ENCODE data around the gene TNXB. TPM values are rescaled to one million over a fixed set of nuclear protein-coding genes. Genes with fewer than 3 reads are reported as not detected.

TNXB gene
- total and polyA plus RNA-seq, 2 of the 4 experiments (the other 2 are of a cell fraction), result 0.05 TPM; not detected in 1

DNA sequence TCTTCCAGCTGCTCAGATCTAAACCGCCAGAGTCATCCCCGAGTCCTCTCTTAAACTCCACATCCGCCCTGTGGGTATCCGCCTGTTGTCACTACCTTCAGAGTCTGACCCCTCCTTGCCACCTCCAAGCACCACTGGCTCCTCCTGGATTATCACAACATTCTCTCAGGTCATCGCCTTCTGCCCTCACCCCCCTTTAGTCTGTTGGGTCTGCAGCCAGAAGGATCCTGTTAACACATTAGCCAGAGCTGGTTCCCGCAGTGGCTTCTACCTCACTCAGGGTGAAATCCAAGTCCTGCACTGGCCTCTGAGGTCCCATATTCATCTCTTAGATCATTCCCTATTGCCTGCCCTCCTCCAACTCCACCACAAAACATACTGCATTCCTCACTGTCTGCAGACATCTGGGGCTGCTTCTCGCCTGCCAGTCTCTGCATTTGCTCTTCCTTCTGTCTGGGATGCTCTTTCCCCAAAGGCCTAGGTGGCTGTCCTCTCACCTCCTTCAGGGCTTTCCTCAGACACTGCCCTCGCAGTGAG, 34.1 kb downstream of the TNXB start:
- Histone ChIP-seq H3K27ac (ENCODE audit: insufficient read depth, low read length) (no peak overlapping the region), H3K36me3 (ENCODE audit: control insufficient read depth, insufficient read depth, low read length) (no peaks in the 10 kb centered on the region), H2AK9ac (replicated peaks; ENCODE audit: low read depth, low read length, poor library complexity) (no peak overlapping the region), H3K79me1 (ENCODE audit: low read depth in 1 of 2, low read length in 2 of 2) (no peaks in the 10 kb centered on the region), H2BK5ac (ENCODE audit: low read depth, low read length, poor library complexity, severe bottlenecking) (no peak overlapping the region), H3K56ac (ENCODE audit: extremely low read depth, insufficient read depth, low read length) (no peak overlapping the region), H3K4me1 (ENCODE audit: control insufficient read depth, insufficient read depth, low read length) (peaks cover 16% of the 10 kb centered on the region), H3K4me2 (ENCODE audit: low read depth, low read length) (no peak overlapping the region), H3K9me1 (ENCODE audit: insufficient read depth, low read length) (peaks cover 11% of the 10 kb centered on the region; the same call in 1 of the 2 replicates), H4K91ac (ENCODE audit: insufficient read depth, low read depth, low read length) (peak overlapping the region; percentile 18; the same call in 1 of the 2 replicates), H3K4me3 (ENCODE audit: insufficient read depth, low read depth, low read length) (no peak overlapping the region), H4K5ac (ENCODE audit: low read depth, low read length) (no peak overlapping the region), H2AFZ (replicated peaks; ENCODE audit: low read length, poor library complexity) (no peak overlapping the region), H3K23ac (ENCODE audit: low read depth, low read length) (peak overlapping the region; percentile 4; the same call in 1 of the 2 replicates), H2BK20ac (ENCODE audit: low read depth, low read length) (peak overlapping the region; percentile 50; the same call in 1 of the 2 replicates), H2AK5ac (ENCODE audit: low read depth, low read length) (peak overlapping the region; percentile 42; the same call in 1 of the 2 replicates), H3K4ac (ENCODE audit: low read depth, low read length) (no peak overlapping the region), H4K8ac (ENCODE audit: low read depth in 2 of 2, low read length in 2 of 2) (no peak overlapping the region), H3K14ac (replicated peaks; ENCODE audit: low read depth, low read length) (peak overlapping the region; percentile 55; the same call in 1 of the 2 replicates), H4K20me1 (ENCODE audit: insufficient read depth, low read length) (peaks cover 5% of the 10 kb centered on the region; the same call in 1 of the 2 replicates), H3K18ac (ENCODE audit: low read depth, low read length) (no peak overlapping the region), H2BK120ac (ENCODE audit: low read depth, low read length) (no peak overlapping the region), H3K9me3 (ENCODE audit: control insufficient read depth, insufficient read depth, low read length) (no peaks in the 10 kb centered on the region), H3K27me3 (ENCODE audit: control insufficient read depth, insufficient read depth, low read length) (peaks cover 9% of the 10 kb centered on the region), H2BK15ac (ENCODE audit: low read depth, low read length) (peak overlapping the region; percentile 14; the same call in 1 of the 3 replicates), H3K9ac (ENCODE audit: low read depth, low read length) (no peak overlapping the region)
- TF ChIP-seq, protein P1, sequence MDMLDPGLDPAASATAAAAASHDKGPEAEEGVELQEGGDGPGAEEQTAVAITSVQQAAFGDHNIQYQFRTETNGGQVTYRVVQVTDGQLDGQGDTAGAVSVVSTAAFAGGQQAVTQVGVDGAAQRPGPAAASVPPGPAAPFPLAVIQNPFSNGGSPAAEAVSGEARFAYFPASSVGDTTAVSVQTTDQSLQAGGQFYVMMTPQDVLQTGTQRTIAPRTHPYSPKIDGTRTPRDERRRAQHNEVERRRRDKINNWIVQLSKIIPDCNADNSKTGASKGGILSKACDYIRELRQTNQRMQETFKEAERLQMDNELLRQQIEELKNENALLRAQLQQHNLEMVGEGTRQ (IDR thresholded peaks at IDR 0.05; ENCODE audit: low read depth, low read length), result no peak
- TF ChIP-seq RAD21 (IDR thresholded peaks at IDR 0.05; ENCODE audit: low read length), result no peak
- no peak for TF ChIP-seq RFX5 (IDR thresholded peaks at IDR 0.05; ENCODE audit: low read depth, low read length)
- TF ChIP-seq, protein P2, sequence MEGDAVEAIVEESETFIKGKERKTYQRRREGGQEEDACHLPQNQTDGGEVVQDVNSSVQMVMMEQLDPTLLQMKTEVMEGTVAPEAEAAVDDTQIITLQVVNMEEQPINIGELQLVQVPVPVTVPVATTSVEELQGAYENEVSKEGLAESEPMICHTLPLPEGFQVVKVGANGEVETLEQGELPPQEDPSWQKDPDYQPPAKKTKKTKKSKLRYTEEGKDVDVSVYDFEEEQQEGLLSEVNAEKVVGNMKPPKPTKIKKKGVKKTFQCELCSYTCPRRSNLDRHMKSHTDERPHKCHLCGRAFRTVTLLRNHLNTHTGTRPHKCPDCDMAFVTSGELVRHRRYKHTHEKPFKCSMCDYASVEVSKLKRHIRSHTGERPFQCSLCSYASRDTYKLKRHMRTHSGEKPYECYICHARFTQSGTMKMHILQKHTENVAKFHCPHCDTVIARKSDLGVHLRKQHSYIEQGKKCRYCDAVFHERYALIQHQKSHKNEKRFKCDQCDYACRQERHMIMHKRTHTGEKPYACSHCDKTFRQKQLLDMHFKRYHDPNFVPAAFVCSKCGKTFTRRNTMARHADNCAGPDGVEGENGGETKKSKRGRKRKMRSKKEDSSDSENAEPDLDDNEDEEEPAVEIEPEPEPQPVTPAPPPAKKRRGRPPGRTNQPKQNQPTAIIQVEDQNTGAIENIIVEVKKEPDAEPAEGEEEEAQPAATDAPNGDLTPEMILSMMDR (conservative IDR thresholded peaks at IDR 0.05; ENCODE audit: low read depth, low read length), result no peak
- TF ChIP-seq RCOR1 (IDR thresholded peaks at IDR 0.05; ENCODE audit: insufficient replicate concordance, low read length), result no peak
- no peak for TF ChIP-seq MAFK (IDR thresholded peaks at IDR 0.05; ENCODE audit: low read depth, low read length)
- no peak for TF ChIP-seq MAZ (IDR thresholded peaks at IDR 0.05; ENCODE audit: borderline replicate concordance, low read depth, low read length)
- no peak for TF ChIP-seq NFE2L2 (IDR thresholded peaks at IDR 0.05; ENCODE audit: low read depth, low read length)
- TF ChIP-seq, protein P3, sequence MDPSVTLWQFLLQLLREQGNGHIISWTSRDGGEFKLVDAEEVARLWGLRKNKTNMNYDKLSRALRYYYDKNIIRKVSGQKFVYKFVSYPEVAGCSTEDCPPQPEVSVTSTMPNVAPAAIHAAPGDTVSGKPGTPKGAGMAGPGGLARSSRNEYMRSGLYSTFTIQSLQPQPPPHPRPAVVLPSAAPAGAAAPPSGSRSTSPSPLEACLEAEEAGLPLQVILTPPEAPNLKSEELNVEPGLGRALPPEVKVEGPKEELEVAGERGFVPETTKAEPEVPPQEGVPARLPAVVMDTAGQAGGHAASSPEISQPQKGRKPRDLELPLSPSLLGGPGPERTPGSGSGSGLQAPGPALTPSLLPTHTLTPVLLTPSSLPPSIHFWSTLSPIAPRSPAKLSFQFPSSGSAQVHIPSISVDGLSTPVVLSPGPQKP (IDR thresholded peaks at IDR 0.05; ENCODE audit: borderline replicate concordance, low read depth, low read length), result no peak
- TF ChIP-seq MXI1 (IDR thresholded peaks at IDR 0.05; ENCODE audit: borderline replicate concordance, low read depth, low read length), result no peak
- no peak for TF ChIP-seq CEBPB (IDR thresholded peaks at IDR 0.05; ENCODE audit: low read depth, low read length)
- in situ Hi-C loops (cut with MboI; ENCODE audit: low sequenced_read_pairs) (no loop called here), dilution Hi-C loops (cut with HindIII; ENCODE audit: low sequenced_read_pairs, unreplicated experiment) (no loop called here), intact Hi-C loops (cut with micrococcal nuclease) (no loop called here)
- POLR2A ChIA-PET (ENCODE audit: unreplicated experiment), result no interaction called here
- ATAC-seq (ENCODE audit: low read depth) (peak; percentile 53), DNase-seq (peak; percentile 34)
- BruUV-seq (replicated peaks), result no TSS peak
- WGBS, 2 experiments (ENCODE audit: extremely low coverage in 2 of 2, insufficient read length in 1 of 2), result 85% methylated on average over 7 of the region's 8 CpGs; no CpG with 5 or more reads in 1 of the 2 experiments
- CTCF ChIA-PET, result no interaction called here
